GM12865 (cell line): Measurements from ENCODE around the gene LRFN2.

Source experiments
- DNase-seq: peaks from one replicate; pipeline ENCODE4 v3.0.0; 2010; ENCODE audit warnings: low read depth
- H3K4me3 ChIP-seq: 2 replicates; pipeline ENCODE4 v1.5.1; 2011; ENCODE audit warnings: mild to moderate bottlenecking, low read depth, low read length, control low read depth
- TF ChIP-seq, protein P1 (sequence below): IDR thresholded peaks from 2 replicates; pipeline ENCODE4 v1.5.1; 2011; ENCODE audit warnings: low read length, control low read depth, low read depth, inconsistent platforms; ENCODE audit not compliant: insufficient read depth; ENCODE audit errors: missing control alignments

LRFN2 gene

GRCh38 chr6:40398034-40398691, 189.0 kb downstream of the LRFN2 start:
- TF ChIP-seq, protein P1, sequence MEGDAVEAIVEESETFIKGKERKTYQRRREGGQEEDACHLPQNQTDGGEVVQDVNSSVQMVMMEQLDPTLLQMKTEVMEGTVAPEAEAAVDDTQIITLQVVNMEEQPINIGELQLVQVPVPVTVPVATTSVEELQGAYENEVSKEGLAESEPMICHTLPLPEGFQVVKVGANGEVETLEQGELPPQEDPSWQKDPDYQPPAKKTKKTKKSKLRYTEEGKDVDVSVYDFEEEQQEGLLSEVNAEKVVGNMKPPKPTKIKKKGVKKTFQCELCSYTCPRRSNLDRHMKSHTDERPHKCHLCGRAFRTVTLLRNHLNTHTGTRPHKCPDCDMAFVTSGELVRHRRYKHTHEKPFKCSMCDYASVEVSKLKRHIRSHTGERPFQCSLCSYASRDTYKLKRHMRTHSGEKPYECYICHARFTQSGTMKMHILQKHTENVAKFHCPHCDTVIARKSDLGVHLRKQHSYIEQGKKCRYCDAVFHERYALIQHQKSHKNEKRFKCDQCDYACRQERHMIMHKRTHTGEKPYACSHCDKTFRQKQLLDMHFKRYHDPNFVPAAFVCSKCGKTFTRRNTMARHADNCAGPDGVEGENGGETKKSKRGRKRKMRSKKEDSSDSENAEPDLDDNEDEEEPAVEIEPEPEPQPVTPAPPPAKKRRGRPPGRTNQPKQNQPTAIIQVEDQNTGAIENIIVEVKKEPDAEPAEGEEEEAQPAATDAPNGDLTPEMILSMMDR: no peak
- no peak for DNase-seq

GRCh38 chr6:40397287-40398033, 189.7 kb downstream of the LRFN2 start:
- no peak overlapping the region for H3K4me3 ChIP-seq
- DNase-seq: no peak

More at GRCh38 chr6:40398034-40398691, 189.0 kb downstream of the LRFN2 start:
- H3K4me3 ChIP-seq: no peak overlapping the region

DNA sequence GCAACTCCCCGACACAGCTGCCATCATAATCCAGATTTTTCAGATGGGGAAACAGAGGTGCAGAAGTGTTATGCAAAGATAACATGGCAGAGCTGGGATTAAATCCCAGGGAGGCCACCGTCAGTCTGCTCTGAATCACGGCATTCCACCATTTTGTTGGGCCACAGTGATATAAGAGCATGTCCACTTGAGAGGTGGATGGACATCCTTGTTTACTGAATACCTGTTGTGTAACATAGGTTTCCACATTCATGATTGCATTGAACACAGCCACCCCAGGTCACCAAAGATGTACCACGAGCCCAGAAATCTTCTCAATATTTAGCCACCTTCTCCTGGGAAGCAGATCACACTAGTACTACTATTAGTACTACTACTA, 191.5 kb downstream of the LRFN2 start:
- DNase-seq: no peak
- TF ChIP-seq, protein P1: no peak
- H3K4me3 ChIP-seq: no peak overlapping the region

More at GRCh38 chr6:40397287-40398033, 189.7 kb downstream of the LRFN2 start:
- TF ChIP-seq, protein P1: no peak

- no peak for DNase-seq
- TF ChIP-seq, protein P1: no peak
- no peak overlapping the region for H3K4me3 ChIP-seq
Observed at GRCh38 chr6:40395066-40395697, 192.0 kb downstream of the LRFN2 start.

DNA sequence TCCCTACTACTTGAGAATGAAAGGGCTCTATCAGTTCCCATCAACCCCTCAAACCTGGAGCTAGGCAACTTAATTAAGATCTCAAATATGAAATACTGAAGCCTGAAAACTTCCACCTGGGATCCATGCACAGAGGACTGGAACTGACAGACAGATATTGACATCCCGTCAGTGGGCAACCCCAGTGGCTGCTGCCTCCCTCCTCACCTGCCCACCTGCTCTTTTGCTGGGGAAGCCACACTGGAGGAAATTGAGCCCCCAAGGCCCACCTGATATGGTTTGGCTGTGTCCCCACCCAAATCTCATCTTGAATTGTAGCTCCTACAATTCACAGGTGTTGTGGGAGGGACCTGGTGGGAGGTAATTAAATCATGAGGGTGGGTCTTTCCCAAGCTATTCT, 192.8 kb downstream of the LRFN2 start:
- TF ChIP-seq, protein P1: no peak
- no peak for DNase-seq

DNA sequence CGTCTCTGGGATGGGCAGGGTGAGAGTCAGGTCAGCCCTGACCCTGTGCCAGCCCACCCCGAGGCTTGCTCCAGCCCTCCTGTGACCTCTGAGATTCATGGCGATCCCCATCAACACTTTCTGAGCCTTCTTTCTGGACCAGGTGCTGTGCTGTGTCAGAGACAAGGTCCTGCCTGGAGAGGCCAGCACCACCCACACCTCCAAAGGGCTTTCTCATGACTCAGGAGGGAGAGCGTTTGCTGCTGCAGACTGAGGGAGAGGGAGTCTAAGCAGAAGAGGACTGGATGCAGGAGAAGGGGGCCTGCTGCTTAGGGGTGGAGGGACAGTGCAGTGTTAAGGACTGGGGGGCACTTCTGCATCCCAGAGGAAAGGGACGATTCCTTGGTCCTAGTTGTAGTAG, 193.5 kb downstream of the LRFN2 start:
- DNase-seq: no peak
- no peak overlapping the region for H3K4me3 ChIP-seq
- TF ChIP-seq, protein P1: no peak

More for the DNA sequence above, 192.8 kb downstream of the LRFN2 start:
- no peak overlapping the region for H3K4me3 ChIP-seq

GRCh38 chr6:40392589-40392988, 194.6 kb downstream of the LRFN2 start:
- DNase-seq: no peak
- H3K4me3 ChIP-seq: no peak overlapping the region
- TF ChIP-seq, protein P1: no peak
